Measurements from ENCODE around the gene DNAJC22.
A peak's percentile ranks its signal among the peaks of the same experiment; 100 is the strongest.
"Not testable (repeated sequence)": the region's sequence is repeated elsewhere in the genome, so short reads cannot be mapped to it uniquely, and the experiment has no call there.

DNAJC22 gene

GRCh38 chr12:49331380-49332222 lies 15.1 kb upstream of the DNAJC22 start:
- no peak for DNase-seq

- DNase-seq = no peak
Observed at GRCh38 chr12:49332441-49332861, 14.2 kb upstream of the DNAJC22 start.

- no peak for DNase-seq
Observed at GRCh38 chr12:49332891-49333371, 13.8 kb upstream of the DNAJC22 start.

GRCh38 chr12:49333778-49334177 lies 12.9 kb upstream of the DNAJC22 start:
- DNase-seq = not testable (repeated sequence)

- no peak for DNase-seq
Observed at GRCh38 chr12:49334226-49334625, 12.5 kb upstream of the DNAJC22 start.

- DNase-seq = no peak
Observed at GRCh38 chr12:49334681-49335080, 12.0 kb upstream of the DNAJC22 start.

- DNase-seq = no peak
Observed at GRCh38 chr12:49335118-49335954, 11.4 kb upstream of the DNAJC22 start.

GRCh38 chr12:49335955-49336644 lies 10.6 kb upstream of the DNAJC22 start:
- DNase-seq = no peak

- DNase-seq = peak; percentile 87
Observed at GRCh38 chr12:49336645-49337584, 9.8 kb upstream of the DNAJC22 start, which contains the start of gene C1QL4. TSS of gene C1QL4 (minus strand) at chr12:49337188. CDS start at chr12:49336477, 711 bp downstream.

GRCh38 chr12:49338830-49339463 lies 7.7 kb upstream of the DNAJC22 start:
- no peak for DNase-seq

GRCh38 chr12:49339464-49339861 lies 7.2 kb upstream of the DNAJC22 start:
- no peak for DNase-seq

- DNase-seq = no peak
Observed at GRCh38 chr12:49340095-49340870, 6.4 kb upstream of the DNAJC22 start.

- DNase-seq = no peak
Observed at GRCh38 chr12:49340971-49341776, 5.5 kb upstream of the DNAJC22 start.

- DNase-seq = no peak
Observed at GRCh38 chr12:49341777-49342065, 5.0 kb upstream of the DNAJC22 start.

- DNase-seq = peak; percentile 90
Observed at GRCh38 chr12:49342066-49342913, 4.4 kb upstream of the DNAJC22 start.

GRCh38 chr12:49342914-49343731 lies 3.6 kb upstream of the DNAJC22 start:
- DNase-seq = no peak

- no peak for DNase-seq
Observed at GRCh38 chr12:49344486-49345050, 2.1 kb upstream of the DNAJC22 start.

All from activated CD4-positive, alpha-beta T cell treated with anti-CD3 and anti-CD28 coated beads, Interleukin-2, amount 50 U/mL, for 16 hours (primary cell).